GM12801 (cell line): ENCODE data around the gene CENPV.

Experiments used
- CTCF ChIP-seq: IDR thresholded peaks from one replicate; pipeline ENCODE4 v1.5.1; 2011; ENCODE audit warnings: control low read depth; ENCODE audit not compliant: insufficient read length; ENCODE audit errors: extremely low read depth

CENPV gene

GRCh38 chr17:16300554-16300953 lies 52.7 kb downstream of the CENPV start:
- TF ChIP-seq CTCF: no peak

GRCh38 chr17:16298140-16298662 lies 55.1 kb downstream of the CENPV start:
- TF ChIP-seq CTCF: no peak

GRCh38 chr17:16297367-16298139 lies 55.7 kb downstream of the CENPV start:
- no peak for TF ChIP-seq CTCF

- no peak for TF ChIP-seq CTCF
Measured at GRCh38 chr17:16294560-16294959, 58.7 kb downstream of the CENPV start.

GRCh38 chr17:16293931-16294330 lies 59.3 kb downstream of the CENPV start:
- TF ChIP-seq CTCF: no peak
